ENCODE results near the gene CTNNA2.

Gene CTNNA2
- 0 reads per million in 2 donors for total RNA-seq

GRCh38 chr2:79512442-79513401 lies at the start of gene CTNNA2:
TSS of gene CTNNA2 (plus strand) at chr2:79513051.
- DNase-seq, result peak in 1 of 5 experiments; percentile 39

- no peak for DNase-seq
Observed at GRCh38 chr2:79487399-79487798, 25.5 kb upstream of the CTNNA2 start.

- peak in 1 of 5 experiments; percentile 29 for DNase-seq
Observed at GRCh38 chr2:79511320-79511951, 1.4 kb upstream of the CTNNA2 start.

DNA sequence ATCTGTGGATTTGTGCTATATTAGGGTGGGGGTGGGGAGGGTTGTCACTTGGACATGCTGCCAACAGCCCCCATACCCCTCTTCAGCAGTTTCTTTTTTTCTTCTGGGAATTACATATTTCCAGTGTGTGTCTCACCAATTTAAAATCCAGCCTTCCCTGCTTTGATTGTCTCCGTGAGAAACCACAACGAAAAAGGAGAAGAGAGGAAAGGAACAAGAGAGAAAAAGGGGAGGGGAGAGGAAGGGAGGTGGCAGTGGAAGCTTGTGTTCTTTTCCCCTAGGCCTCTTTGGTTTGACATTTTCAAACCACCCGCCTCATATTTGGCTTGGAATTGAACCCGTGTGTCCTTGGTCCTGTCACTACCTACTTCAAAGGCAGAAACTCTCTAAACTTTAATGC lies 860 bp downstream of the CTNNA2 start:
- no peak for DNase-seq

DNA sequence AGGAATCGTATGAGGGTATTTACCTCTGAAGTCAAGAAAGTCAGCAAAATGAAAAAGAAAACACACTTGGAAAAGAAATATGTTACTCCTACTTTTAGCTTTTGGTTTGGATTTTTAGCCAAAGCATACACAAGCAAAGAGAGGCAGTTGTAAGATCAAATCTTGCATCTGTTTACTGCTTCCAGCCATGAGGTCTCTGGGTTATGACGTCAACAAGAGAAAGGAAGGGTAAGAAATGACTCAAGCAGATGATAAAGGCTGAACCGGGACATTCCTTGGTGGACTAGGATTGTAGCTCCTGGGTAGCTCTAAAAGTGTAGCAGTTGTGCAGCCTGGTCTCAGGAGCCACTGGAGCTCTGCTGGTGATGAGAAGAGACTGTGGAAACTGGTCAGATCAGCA lies 16.8 kb downstream of the CTNNA2 start:
- DNase-seq, result peak in 1 of 5 experiments; percentile 13

- no peak for DNase-seq
Observed at GRCh38 chr2:79530443-79530842, 17.6 kb downstream of the CTNNA2 start.

DNA sequence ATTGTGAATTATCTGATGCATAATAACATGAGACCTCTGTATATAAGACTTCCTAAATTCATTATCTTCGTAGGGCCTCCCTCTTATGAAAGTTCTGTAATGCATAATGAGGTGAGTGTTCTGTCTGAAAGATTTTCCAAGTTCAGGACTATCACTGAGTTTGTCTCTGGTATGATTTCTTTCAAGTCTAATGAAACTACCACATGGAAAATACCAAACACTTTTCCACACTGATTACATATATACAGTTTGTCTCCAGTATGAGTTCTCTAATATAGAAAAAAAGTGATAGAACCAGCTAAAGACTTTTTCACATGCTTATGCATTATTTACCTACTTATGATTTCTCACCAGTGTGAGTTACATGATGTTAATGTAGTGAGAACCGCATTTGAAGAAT lies 34.7 kb downstream of the CTNNA2 start:
- DNase-seq, result no peak

DNA sequence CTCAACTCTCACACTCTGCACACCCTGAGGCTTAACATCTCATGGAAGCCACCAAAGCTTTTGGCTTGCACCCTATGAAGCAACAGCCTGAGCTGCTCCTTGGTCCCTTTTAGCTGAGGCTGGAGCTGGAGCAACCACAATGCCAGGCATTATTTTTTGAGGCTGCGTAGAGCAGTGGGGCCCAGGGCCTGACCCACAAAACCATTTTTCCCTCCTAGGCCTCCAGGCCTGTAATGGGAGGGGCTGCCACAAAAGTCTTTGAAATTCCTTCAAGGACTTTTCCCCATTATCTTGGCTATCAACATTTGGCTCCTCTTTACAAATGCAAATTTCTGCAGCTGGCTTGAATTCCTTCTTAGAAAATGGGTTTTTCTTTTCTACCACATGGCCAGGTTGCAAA lies 39.8 kb downstream of the CTNNA2 start:
- DNase-seq, result no peak

DNA sequence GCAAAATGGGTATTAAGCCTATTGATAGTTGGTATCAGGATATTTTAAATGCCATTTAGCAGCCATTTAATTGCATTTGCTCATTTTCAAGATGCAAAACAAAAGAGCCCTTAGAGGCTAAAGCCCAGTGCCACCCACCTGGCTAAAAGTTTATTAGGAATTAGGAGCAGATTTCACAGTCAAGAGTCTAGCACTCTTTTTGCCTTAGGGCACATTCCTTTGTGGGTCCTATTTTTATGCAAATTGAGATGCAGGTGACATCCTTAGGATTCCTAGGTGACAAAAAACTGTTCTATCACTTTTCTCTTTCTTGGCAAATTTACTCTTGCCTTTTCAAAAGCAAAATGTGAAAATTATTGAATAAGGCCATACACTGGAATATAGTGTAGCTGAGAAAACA lies 42.0 kb downstream of the CTNNA2 start:
- no peak for DNase-seq

GRCh38 chr2:79564065-79564464 lies 51.2 kb downstream of the CTNNA2 start:
- DNase-seq, result no peak

- DNase-seq, result no peak
Observed at GRCh38 chr2:79569048-79569447, 56.2 kb downstream of the CTNNA2 start.

- no peak for DNase-seq
Observed at GRCh38 chr2:79573895-79574674, 61.2 kb downstream of the CTNNA2 start.

- no peak for DNase-seq
Observed at GRCh38 chr2:79576451-79576850, 63.6 kb downstream of the CTNNA2 start.

DNA sequence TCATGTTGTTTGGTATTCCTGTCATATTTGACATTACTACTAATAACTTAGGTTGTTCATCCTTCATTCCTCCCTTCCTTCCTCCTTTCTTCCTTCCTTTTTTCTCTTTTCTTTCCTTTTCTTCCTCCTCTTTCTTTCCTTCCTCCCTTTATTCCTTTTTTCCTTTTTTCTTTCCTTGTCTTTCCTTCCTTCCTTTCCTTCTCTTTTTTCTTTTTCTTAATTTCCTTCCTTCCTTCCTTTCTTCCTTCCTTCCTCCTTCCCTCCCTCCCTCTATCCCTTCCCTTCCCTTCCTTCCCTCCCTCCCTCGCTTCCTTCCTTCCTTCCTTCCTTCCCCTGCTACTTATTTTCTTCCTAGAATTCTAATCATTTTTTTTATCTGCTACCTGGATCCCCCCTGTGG lies 66.1 kb downstream of the CTNNA2 start:
- DNase-seq, result no peak

DNA sequence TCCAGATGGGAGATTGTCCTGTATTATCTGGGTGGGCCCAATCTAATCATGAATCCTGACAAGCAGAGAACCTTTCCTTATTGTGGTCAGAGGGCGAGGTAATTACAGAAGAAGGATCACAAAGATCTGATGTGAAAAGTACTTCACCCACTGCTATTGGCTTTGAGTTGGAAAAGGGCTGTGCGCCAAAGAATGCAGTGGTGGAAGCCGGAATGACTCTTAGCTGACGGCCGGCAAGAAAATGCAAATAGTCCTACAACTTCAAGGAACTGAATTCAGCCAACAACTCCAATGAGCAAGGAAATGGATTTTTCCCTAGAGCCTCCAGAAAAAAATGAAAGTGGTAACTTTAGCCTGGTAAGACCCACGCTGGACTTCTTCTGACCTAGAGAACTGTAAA lies 67.3 kb downstream of the CTNNA2 start:
- no peak for DNase-seq

DNA sequence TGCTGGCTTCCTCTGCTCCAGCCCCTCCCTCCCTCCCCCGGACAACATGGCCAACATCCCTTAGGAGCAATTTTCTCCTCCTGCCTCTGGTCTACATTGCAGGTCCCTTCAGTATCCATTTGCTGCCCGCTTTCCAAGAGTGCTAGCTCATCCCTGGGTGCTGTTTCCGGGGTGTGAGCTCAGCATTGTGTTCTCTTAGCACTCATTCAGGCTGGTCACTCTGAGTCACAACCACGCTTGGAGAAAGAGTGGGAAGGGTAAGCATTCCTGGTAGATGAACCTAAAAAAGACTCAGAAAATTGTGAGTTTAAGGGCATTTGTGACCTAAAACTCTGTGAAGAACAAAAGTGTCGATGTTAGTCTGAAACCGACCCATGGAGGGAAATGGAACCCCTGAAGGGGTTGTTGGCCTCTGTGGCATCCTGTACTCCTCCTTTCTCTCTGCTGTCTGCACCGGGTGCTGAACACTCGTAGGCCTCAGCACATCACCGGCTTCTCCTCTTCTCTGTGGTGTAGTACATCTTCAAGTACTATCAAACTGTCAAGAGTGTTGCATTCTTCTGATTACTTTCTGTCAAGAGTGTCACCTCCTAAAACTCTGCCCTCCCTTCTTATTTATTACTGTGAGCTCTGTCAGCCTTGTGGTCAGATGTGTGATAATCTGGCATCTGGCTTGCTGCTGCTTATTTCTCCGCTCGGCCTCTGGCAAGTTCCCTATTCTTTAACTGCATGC lies 73.0 kb downstream of the CTNNA2 start:
- no peak for DNase-seq

- DNase-seq, result no peak
Observed at GRCh38 chr2:79591281-79591680, 78.4 kb downstream of the CTNNA2 start.

DNA sequence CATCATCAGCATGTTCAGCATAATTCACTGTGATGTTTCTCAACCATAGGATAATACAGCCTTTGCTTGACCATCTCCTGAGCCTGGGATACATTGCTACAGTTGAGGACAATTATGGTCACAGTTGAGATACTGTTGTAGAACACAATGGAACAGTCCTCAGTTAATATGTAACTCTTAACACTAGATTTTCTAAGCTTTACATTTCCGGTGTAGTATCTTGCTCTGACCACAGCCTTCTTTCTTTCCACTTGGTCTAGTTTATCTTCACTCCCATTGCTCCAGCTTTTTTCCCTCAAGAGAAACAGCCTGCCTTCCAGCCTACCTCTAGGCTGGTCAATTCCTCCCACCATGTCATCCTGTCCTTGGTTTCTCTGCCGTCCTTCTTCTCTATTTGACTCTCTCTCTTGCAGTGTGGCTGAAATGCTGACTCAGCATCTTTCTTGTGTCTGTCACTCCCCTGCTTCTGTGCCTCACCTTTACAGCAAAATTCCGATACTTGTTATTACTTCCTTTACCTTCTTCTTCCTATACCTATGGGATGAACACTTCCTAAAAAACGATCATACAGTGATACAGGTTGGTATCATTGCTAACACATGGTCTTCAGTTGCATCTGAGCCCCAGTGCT lies 80.5 kb downstream of the CTNNA2 start:
- no peak for DNase-seq

- DNase-seq, result no peak
Observed at GRCh38 chr2:79596403-79596802, 83.6 kb downstream of the CTNNA2 start.

GRCh38 chr2:79604748-79605147 lies 91.9 kb downstream of the CTNNA2 start:
- DNase-seq, result no peak

DNA sequence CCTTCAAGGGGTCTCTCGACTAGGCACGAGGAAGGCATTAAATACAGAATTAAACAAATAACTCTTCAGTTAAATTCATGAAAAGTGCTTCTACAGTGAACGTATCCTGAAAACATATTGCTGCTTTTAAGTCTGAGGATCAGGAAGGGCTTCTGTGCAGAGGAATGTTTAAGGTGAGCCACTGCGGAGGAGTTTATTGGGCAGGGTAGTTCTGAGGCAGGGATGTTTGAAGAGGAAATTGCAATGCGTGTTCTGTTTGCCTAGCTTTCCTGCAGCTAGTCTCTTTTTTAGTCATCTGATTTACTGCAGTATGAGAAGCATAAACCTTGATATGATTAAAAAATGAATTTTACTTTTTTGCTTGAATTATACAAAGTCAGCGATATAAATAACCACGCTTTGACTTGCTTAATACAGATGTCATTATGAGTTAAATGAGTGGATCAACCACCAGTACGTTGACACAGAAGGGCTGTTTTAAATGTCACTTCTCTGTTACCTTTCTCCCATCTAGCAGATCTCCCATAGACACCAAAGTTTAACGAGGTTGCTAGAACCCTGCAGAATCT lies 98.7 kb downstream of the CTNNA2 start:
- DNase-seq, result no peak

DNA sequence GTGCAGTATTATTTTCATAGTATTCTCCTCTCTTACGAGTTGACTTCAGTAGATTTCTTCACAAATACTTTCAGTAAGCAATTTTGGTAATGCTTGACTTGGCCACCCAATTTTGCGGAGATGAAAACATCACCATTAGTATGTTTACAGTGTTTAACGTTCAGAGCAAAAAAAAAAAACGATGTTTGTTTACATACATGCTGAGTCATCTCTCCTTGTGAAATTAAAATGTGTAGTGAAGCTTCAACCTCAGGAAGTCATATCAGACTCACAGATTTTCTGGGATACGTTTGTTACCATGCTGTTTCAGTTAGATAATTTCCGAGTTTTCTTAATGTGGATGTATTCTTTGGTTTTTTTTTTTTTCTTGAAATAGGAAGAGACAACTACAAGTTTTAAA lies 100.1 kb downstream of the CTNNA2 start:
- DNase-seq, result no peak

Data from T-helper 2 cell (primary cell).